Endothelial cell of hepatic sinusoid (primary cell): ENCODE measurements around the gene HOGA1.

ENCODE experiments used
- in situ Hi-C: cut with HindIII; loops from 2 replicates; pipeline ENCODE4 v1.10.0; 2017; ENCODE audit warnings: low sequenced_read_pairs

HOGA1 gene

DNA sequence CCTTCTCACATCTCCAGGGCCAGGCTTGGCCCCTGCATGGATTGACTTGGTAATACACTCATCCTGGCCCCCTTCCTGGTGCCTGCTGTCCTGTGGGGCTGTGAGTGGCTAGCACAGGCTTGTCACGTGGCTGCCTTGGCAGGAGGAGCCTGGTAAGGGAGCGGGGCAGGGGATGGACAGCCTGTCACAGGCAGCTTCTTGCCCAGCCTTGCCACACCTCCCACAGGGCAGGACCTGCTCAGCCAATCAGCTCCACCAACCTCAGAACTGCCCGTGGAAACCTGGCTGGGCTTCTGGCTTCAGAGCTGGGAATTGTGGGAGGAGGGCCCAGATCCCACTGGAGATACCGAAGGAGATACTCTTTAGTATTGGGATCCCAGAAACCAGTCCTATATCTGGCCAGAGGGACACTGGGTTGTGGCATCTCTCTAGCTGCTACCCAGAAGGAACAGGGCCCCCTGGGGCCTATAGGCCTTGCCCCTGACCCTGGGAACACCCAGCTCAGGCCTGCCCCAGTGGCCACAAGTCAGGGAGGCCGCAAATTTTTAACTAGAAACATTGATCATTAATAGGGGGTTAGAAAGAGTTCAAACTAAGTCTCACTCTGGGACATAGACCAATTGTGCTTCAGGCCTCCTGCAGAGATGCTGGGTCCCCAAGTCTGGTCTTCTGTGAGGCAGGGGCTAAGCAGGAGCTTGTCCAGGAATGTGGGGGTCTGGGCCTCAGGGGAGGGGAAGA lies at the start of gene HOGA1:
HOGA1 (plus strand) TSS at position 330 of the 738 bp plus-strand sequence; CDS start at position 645, 315 bp downstream.
- in situ Hi-C loops = no loop called here

DNA sequence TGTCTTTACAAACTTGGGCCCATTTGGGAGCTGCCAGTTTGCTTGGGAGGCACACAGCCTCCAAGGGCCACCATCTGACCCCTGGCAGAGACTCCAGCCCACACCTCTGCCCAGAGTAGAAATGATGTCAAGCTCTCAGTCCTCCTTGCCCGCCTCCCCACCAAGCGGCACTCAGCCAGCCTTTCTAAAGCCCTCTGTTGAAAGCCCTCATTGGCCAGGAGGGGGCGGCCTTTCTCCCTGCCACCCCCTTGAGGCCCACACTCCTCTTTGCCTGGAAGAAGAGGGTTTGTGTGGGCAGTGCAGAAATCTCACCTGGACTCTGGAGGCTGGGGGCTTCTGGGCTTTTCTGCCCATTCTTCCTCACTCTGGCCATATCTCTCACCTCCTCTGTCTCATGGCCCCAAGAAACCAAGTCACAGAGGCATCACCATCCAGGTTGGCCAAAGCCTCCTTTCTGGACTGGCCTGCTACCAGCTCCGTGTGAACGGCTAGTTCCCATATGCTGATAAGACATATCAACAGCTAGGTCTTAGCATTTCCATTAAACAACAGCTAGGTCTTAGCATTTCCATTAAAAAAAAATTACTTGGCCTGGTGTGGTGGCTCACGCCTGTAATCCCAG lies 49.3 kb upstream of the HOGA1 start:
- in situ Hi-C loops = loop anchor here (5.0 kb wide), 1 partner anchor 98 kb away; no protein-coding TSS in a partner anchor

DNA sequence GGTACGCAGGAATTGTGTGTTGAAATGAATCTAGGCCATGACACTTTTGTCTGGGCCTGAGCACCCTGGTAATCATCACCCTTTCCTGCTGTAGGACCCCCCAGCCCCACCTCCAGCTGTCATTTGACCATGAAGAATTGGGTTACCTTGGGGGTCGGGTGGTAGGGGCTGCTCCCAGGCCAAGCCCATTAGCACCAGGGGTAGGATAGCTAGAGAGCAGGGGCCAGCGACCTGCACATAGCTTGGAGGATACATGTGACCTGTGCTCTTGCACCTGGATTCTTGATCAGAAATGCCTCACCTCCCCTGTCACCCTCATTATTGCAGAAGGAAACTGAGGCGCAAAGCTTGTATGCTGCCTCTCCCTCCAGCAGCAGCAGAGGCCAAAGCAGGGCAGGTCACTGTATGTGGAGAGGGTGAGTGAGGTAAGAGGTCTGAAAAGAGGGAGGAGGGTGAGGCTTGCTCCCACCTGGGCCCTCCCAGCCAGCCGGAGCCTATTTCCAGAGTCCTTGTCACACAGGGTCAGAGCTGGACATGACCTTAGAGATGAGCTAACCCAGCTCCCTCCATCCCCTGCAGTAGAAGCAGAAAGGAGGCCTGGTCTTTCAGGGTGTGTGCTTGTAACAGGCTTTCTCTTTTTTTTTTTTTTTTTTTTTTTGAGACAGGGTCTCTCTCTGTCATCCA lies 46.9 kb upstream of the HOGA1 start:
- in situ Hi-C loops = no loop called here

DNA sequence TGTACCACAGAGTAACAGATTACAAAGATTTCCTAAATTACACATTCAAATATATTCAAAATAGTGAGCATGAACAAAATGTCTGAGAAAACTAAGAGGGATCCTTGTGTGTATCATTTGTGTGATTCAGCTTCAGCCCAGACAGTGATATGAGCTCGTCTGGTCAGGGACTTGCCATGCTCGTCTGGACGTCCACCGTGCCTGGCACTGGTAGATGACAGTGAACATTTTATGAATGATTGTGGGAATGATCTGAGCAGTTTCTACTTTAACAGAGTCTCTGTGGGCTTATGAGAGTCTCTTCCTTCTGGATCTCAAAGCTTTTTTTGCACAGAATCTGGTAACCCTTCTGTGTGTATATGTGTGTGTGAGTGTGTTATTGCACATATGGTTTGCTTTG lies 45.8 kb upstream of the HOGA1 start:
- in situ Hi-C loops = no loop called here

DNA sequence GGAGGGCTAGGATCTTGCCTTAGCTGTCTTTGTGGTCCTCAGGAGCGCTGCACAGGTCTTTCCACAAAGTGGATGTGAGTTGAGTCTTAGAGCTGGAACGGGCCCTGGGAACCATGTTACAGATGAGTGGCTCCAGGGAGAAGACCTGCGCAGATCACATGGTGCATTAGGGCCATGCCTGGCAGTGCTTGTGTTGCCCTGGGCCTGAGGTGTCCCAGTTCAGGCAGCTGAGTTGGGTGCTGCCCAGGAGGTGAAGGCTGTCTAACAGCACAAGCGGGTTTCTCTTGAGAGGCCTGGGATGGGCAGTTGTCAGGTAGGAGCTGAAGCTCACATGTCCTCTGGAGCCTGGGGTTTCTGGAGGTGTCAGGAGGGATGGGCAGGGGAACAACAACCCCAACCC lies 45.4 kb upstream of the HOGA1 start:
- in situ Hi-C loops = no loop called here

DNA sequence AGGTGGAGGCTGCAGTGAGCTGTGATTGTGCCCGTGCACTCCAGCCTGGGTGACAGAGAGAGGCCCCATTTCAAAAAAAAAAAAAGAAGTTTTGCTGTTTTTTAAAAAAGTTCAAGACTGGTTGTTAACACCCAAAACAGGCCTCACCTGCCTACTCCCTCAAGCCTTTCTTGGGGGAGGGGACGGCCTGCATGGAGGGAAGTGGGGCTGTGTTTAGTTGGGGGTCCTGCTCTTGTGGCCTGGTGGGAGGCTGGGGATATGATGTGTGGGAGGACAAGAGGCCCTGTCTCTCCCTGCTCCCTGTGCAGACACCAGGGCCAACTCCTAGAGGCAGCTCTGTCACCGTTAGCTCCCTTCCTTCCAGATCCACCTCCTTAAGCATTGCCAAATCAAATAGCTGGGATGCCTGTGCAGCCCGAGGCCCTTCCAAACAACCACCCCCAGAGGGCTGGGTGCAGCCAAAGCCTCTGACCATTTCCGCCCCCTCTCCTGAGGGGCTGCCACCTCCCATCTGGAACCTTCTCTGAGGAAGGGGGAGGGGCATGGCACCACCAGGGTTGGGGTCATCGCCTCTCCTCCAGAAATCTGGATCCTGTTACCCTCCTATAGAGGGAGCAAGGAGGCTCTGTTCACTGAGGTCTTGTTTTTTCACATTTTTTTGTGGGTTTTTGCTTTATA lies 44.5 kb upstream of the HOGA1 start:
- in situ Hi-C loops = no loop called here

DNA sequence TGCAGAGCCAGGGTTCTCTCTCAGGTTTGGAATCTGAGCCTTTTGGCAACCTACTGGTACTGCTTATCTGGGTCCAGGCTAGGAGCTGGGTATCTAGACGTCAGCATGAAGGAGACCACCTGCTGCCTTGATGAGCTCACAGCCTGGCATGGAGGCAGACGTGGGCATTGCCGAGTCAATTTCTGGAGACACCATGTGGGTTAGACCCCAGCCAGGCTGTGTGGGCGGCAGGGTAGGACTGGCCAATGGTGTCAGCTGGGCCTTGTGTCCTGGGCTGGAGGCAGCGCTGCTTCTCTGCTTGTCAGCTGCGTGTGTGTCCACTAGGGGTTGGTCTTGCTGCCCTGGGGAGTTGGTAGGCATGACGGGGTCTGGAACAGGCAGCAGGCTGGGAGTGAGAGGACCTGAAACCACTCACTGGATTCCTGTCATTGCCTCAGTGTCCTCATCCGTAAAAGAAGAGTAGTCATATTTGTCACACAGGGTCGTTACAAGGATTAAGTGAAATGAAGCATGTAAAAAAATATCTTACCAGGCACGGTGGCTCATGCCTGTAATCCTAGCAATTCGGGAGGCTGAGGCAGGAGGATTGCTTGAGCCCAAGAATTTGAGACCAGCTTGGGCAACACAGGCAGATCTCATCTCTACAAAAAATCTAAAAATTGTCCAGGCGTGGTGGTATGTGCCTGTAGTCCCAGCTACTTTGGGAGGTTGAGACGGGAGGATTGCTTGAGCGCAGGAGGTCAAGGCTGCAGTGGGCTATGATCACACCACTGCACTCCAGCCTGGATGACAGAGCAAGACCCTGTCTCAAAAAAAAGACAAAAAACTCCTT lies 43.3 kb upstream of the HOGA1 start:
- in situ Hi-C loops = no loop called here

DNA sequence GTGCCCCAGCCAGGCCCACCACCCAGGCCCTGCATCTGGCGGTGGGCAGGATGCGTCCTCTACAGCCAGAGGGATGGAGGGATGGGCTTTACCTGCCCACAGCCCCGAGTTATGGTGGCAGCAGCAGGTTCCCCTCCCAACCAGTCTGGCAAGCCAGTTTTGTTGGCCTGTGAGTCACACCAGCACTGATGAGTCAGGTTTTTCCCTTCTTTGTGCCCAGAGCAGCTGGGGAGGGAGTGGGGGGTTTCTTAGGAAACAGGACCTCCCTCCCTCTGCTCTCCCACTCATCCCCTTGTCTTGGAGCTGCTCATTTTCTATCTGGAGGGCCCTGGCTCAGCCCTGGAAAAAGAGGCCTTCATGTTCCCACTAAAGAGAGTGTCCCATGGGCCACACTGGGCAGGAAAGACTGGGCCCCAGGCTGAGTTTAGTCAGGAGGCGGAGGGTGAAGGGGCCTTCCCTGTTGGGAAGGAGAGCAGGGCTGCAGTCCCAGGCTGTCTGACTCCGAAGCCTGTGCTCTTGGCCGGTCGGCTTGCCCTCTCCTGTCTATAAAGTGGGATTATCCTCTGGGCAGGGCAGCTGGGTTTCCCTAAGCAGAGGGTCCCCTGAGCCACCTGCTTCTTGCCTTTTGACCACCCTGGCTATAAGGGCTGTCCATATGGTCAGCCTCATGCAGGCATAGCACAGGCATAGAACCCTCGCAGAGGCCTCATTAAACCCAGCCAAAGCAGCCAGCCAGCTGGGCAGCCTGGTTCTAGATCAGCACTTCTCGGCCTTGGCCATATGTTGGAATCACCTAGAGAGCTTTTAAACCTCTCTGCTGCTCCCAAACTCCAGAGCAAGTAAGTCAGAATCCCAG lies 41.8 kb upstream of the HOGA1 start:
- in situ Hi-C loops = no loop called here

DNA sequence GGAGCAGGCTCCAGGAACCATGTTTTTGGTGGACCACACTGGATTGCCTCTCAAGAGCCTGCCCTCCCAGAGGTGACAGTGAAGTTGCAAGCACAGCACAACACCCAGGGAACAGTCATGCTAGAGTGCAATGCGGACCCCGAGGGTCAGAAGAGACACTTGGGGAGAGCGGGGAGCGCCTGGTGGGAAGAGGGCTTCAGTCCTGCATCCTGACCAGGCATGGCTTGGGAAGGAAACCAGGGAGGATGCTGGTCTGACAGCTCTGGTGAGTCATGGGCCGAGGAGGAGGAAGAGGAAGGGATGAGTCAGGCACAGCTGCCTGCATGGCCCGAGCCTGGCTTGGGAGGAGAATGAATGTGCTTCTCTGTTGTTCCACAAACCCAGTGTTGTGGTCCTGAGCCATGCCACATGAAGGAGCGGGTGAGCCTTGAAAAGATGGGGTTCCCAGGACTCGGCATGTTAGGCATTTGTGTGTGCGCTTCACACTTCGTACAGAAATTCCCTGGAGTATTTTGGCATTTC lies 41.1 kb upstream of the HOGA1 start:
- in situ Hi-C loops = no loop called here

DNA sequence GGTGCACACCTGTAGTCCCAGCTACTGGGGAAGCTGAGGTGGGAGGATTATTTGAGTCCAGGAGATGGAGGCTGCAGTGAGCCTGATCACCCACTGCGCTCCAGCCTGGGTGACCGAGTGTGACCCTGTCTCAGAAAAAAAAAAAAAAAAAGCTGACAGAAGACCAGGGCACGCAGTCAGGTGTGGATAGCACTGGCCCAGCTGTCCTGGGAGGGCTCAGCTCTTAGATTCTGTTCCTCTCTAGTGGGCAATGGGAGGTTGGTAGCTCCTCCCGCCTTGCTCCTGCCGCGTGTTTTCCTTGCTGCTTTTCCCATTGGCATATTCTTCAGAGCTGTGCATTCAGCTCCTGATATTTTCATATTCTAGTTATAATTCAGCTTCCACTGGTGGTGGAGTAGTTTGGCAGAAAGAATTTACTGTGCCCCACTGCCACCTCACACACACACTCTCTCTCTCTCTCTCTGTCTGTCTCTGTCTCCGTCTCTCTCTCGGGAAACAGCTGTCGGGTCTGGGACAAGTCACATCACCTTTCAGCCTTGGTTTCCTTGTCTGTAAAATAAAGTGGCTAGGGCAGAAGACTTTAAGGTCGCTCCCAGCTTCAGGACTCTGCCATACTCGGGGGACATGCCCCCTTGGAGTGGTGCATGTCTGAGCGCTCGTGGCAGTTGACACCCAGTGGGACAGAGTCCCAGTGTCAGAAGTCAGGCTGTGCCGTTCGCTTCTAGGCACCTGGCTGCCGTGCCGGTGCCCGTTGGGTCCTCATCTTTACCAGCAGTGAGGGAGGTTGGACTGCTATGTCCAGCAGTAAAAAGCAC lies 37.5 kb upstream of the HOGA1 start:
- in situ Hi-C loops = no loop called here

DNA sequence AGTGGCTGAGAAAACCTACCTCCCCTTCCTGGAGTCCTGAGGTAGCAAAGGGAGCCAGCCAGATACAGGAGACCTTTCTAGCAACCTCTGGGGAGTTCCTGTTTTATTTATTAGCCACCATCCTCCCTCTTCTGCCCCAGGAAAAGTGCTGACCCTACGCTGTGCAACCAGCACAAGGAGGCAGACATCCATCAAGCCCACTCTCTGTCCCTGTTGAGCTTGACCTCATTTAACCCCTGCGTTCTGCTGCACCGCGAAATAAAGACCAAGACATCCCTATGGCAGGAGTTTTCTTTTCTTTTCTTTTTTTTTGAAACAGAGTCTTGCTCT lies 37.0 kb upstream of the HOGA1 start:
- in situ Hi-C loops = no loop called here

DNA sequence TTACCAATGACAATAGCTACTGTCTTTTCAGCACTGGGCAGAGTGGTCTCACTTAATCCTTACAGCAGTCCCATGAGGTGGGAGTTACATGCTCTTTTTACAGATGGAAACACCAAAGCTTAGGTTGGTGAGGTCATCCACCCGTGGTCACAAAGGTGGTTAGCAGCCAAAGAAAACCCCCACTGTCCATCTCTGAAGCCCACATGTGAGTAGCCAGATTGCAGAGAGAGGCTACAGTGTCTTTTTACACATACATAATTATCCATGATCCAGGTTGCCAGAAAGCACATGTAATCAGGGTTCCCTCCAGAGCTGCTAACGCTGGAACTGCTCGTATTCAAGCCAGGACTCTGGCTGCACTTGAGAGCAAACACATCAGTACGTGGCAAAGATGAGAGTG lies 36.2 kb upstream of the HOGA1 start:
- in situ Hi-C loops = no loop called here

DNA sequence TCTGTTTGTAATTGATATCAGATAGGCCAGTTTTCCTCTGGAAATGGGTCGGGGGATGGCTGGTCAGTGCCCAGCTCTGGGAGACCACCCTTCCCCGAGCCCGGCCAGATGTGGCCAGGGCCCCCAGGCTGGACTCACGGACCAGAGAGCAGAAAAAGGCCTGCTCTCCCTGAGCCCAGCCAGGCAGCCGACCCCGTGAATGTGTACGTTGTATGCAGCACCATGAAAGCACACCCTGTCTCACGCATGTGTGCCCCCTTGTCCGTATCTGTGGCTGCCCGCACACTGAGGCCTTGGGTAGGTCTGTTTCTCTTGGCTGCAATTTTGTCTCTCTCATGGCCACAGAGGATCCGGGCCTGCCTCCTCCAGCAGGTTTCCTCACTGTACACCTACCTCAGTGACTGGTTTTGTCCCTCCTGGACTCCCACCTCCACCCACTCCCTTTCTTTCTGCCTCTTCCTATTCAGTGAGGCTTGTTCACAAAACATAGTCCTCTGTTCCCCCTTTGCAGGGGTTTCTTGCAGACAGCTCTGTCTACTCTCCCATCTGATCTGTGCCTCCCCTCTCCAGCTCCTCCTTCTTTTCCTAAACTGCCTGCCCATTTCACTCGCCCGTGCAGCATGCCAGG lies 35.2 kb upstream of the HOGA1 start:
- in situ Hi-C loops = no loop called here

DNA sequence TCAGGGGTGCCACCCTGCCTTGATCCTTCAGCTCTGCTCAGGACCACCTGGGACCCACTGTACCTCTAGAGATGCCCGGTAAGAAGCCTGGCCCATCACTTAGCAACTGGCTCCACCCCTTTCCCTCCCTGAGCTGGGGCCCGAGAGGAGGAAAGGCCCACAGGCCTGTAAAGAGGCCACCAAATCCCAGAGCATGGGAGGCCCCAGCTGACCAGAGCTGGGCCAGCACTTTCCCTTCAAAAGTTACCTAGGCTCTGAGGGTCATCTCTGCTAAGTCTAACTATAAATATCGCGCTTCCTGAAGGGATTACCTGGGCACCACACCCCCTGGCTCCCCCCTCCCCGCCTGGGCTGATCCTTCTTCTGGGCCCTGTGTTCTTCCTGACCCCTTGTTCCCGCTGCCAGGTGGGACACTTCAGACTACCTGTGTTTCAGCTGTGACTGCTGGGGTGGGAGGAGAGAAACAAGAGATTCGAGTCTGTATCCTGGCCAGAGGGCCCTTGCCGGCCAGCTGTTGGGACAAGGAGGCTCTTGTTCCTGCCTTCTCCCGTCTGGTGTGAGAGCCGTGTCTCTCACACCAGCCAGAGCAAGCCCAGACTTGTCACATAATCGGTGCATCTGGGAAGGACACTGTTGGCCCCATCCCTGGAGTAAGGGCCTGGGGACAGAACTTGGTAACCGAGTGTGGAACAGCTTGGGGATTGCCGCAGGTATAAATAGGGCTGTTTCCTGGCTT lies 34.4 kb upstream of the HOGA1 start:
- in situ Hi-C loops = no loop called here

DNA sequence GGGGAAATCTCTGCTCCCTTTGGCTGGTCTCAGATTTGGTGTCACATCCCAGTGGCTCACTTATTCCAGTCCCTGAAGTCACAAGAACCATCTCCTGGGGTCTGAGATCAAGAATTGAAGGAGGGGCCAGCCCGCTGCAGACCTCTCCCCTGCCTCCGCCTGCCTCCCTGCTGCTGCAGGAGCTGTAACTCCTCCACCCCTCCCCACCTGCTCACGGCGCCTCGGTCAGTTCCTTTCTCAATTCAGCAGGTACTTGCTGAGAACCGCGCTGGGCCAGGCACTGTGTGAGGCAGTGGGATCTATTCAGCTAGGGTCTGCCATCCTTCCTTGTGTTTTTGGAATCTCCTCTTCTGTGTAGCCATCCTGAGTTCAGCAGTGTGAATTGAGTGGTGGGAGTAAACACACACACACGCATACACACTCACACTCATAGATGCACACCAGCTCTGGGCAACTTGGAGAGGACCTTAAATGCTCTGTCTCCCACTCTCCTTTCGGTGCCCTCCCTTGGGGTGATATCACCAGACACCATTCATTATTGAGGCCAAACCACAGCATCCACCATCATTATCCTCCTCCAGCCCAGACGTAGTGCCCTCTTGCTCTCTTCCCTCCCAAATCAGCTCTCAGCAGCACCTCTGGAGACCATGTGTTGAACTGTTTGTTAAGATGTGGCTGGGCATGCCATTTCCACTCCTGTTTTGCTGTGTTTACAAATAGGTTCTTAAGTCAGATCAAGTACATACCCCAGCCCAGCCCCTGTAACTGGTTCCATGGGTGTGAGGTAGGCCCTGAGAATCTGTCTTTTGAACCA lies 33.6 kb upstream of the HOGA1 start:
- in situ Hi-C loops = no loop called here

DNA sequence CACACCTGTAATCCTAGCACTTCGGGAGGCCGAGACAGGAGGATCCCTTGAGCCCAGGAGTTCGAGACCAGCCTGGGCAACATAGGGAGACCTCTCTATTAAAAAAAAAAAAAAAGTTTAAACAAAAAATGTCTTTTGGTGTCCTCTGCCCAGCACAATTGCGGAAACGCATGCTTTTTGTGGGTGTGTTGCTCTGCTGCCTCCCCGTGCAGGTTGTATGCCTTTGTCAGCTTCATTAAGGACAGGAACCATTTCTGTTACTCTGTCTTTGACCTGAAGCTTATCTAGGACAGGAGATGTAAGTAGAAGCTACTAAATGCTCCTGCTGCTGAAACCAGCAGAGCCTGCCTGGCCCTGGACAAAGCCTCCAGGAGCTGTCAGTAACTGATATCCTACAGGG lies 32.9 kb upstream of the HOGA1 start:
- in situ Hi-C loops = no loop called here

DNA sequence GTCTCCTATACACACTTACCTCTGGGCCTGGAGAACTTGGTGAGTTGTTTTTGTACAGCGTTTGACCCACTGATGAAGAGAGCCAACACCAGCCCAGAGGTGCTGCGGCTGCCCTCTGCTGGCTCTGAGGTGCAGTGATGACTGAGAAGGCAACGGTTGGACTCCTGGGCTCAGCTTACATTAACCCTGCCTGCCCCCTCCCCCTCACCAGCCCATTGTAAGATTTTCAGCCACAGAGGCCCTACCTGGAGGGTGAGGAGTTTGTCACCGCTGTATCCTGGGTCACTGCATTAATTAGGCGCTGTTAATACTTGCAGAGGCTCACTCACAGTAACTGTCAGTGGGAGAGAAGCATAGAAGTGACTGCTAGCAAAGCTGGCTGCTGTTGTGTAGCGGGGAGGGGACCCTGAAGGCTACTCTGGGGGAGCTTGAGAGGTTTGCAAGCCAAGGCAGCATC lies 30.6 kb upstream of the HOGA1 start:
- in situ Hi-C loops = no loop called here
